Spinal cord (tissue), 10 donors: ENCODE data around the gene PAF1. TPM values are rescaled to one million over a fixed set of nuclear protein-coding genes. Genes with fewer than 3 reads are reported as not detected.

Source experiments
- DNase-seq, 6 donors: peaks; one replicate each; pipeline versions ENCODE4 v3.0.0 to v3.0.0-alpha.2; 2013 to 2015; ENCODE audit warnings: low spot score in 6 of 6, low read depth in 4 of 6
- H3K27ac ChIP-seq: one replicate; pipeline ENCODE4 v1.5.1; 2013; ENCODE audit warnings: low read depth, low read length, control low read depth
- H3K27me3 ChIP-seq: one replicate; pipeline ENCODE4 v1.6.1; 2013; ENCODE audit warnings: low read length; ENCODE audit not compliant: control insufficient read depth, insufficient read depth
- H3K36me3 ChIP-seq: one replicate; pipeline ENCODE4 v1.6.1; 2013; ENCODE audit warnings: low read length; ENCODE audit not compliant: control insufficient read depth, insufficient read depth
- H3K4me1 ChIP-seq: one replicate; pipeline ENCODE4 v1.6.1; 2013; ENCODE audit warnings: low read length; ENCODE audit not compliant: control insufficient read depth, insufficient read depth
- H3K4me3 ChIP-seq: one replicate; pipeline ENCODE4 v1.5.1; 2013; ENCODE audit warnings: low read depth, low read length, control low read depth
- H3K9me3 ChIP-seq: one replicate; pipeline ENCODE4 v1.6.1; 2013; ENCODE audit warnings: low read length; ENCODE audit not compliant: control insufficient read depth, insufficient read depth
- WGBS: methylation state at CpG from one replicate; pipeline ENCODE4 v1.1.5; 2013; ENCODE audit warnings: missing lambda C conversion rate; ENCODE audit not compliant: insufficient coverage; 5-methylcytosine and 5-hydroxymethylcytosine counted together
- polyA plus RNA-seq, 2 donors: library from polyadenylated mRNA; unstranded; fragments of 120-200 nt; gene quantifications; one replicate each; pipeline ENCODE4 v1.2.1, GENCODE V29; 2013; ENCODE audit not compliant: insufficient read length in 2 of 2
- total RNA-seq, 2 donors: library from RNA; depleted of rRNA in 1 of 2; stranded (reverse); fragments of 120-200 nt in 1 of 2; fragments of >200 nt in 1 of 2; gene quantifications; one replicate each; pipeline versions ENCODE4 v1.2.3 to v1.2.4, GENCODE V29; 2013 to 2014
- donor health status: healthy.

The PAF1 gene
- total and polyA plus RNA-seq, 4 donors: 21.2 to 76.8 (median 62.0) TPM

GRCh38 chr19:39372941-39373340 is 18.0 kb downstream of the PAF1 start:
- peak overlapping the region; percentile 88 for H3K27ac ChIP-seq
- H3K4me1 ChIP-seq: peaks cover 13% of the 10 kb centered on the region
- H3K27me3 ChIP-seq: no peaks in the 10 kb centered on the region
- 87% methylated on average over 2 of the region's 2 CpGs for WGBS
- H3K4me3 ChIP-seq: no peak overlapping the region
- H3K36me3 ChIP-seq: peaks cover 86% of the 10 kb centered on the region
- no peak for DNase-seq
- no peaks in the 10 kb centered on the region for H3K9me3 ChIP-seq

- Histone ChIP-seq H3K27ac (peak overlapping the region; percentile 88), H3K4me1 (peaks cover 13% of the 10 kb centered on the region), H3K9me3 (no peaks in the 10 kb centered on the region), H3K36me3 (peaks cover 82% of the 10 kb centered on the region), H3K27me3 (no peaks in the 10 kb centered on the region), H3K4me3 (no peak overlapping the region)
- peak in 1 of 6 donors; percentile 80 for DNase-seq
- WGBS: 55% methylated on average over 6 of the region's 8 CpGs
Observed at GRCh38 chr19:39372047-39372802, 18.7 kb downstream of the PAF1 start.

- Histone ChIP-seq H3K9me3 (no peaks in the 10 kb centered on the region), H3K4me3 (no peak overlapping the region), H3K36me3 (peaks cover 75% of the 10 kb centered on the region), H3K27me3 (no peaks in the 10 kb centered on the region), H3K4me1 (peaks cover 13% of the 10 kb centered on the region), H3K27ac (no peak overlapping the region)
- DNase-seq: no peak
- WGBS: 92% methylated on average over 5 of the region's 5 CpGs
Observed at GRCh38 chr19:39370735-39371134, 20.2 kb downstream of the PAF1 start.

GRCh38 chr19:39369200-39369599 is 21.7 kb downstream of the PAF1 start:
- Histone ChIP-seq H3K4me1 (peaks cover 13% of the 10 kb centered on the region), H3K4me3 (no peak overlapping the region), H3K27ac (no peak overlapping the region), H3K27me3 (no peaks in the 10 kb centered on the region), H3K9me3 (no peaks in the 10 kb centered on the region), H3K36me3 (peaks cover 73% of the 10 kb centered on the region)
- no peak for DNase-seq
- 100% methylated on average over 1 of the region's 2 CpGs for WGBS

GRCh38 chr19:39365531-39365930 is 25.4 kb downstream of the PAF1 start:
- H3K36me3 ChIP-seq: peaks cover 71% of the 10 kb centered on the region
- H3K9me3 ChIP-seq: no peaks in the 10 kb centered on the region
- DNase-seq: no peak
- H3K27ac ChIP-seq: no peak overlapping the region
- H3K4me1 ChIP-seq: peaks cover 15% of the 10 kb centered on the region
- no peak overlapping the region for H3K4me3 ChIP-seq
- no peaks in the 10 kb centered on the region for H3K27me3 ChIP-seq
- no CpG with 5 or more reads among the region's 1 CpG for WGBS

GRCh38 chr19:39363901-39364457 is 26.9 kb downstream of the PAF1 start:
- WGBS: 60% methylated on average over 1 of the region's 5 CpGs
- DNase-seq: peak in 2 of 6 donors; percentile 49 to 68
- Histone ChIP-seq H3K27ac (peak overlapping the region; percentile 83), H3K9me3 (no peaks in the 10 kb centered on the region), H3K36me3 (peaks cover 71% of the 10 kb centered on the region), H3K4me1 (peaks cover 15% of the 10 kb centered on the region), H3K27me3 (no peaks in the 10 kb centered on the region), H3K4me3 (no peak overlapping the region)

- Histone ChIP-seq H3K27ac (peak overlapping the region; percentile 83), H3K27me3 (no peaks in the 10 kb centered on the region), H3K4me1 (peaks cover 15% of the 10 kb centered on the region), H3K36me3 (peaks cover 73% of the 10 kb centered on the region), H3K9me3 (no peaks in the 10 kb centered on the region), H3K4me3 (no peak overlapping the region)
- WGBS: 83% methylated on average over 2 of the region's 6 CpGs
- DNase-seq: peak in 2 of 6 donors; percentile 35 to 39
Observed at GRCh38 chr19:39362682-39363657, 27.9 kb downstream of the PAF1 start.

GRCh38 chr19:39360599-39360998 is 30.3 kb downstream of the PAF1 start:
- Histone ChIP-seq H3K4me3 (no peak overlapping the region), H3K4me1 (peaks cover 15% of the 10 kb centered on the region), H3K27ac (no peak overlapping the region), H3K27me3 (no peaks in the 10 kb centered on the region), H3K9me3 (no peaks in the 10 kb centered on the region), H3K36me3 (peaks cover 85% of the 10 kb centered on the region)
- no CpG with 5 or more reads among the region's 1 CpG for WGBS
- no peak for DNase-seq

- Histone ChIP-seq H3K36me3 (peaks cover 89% of the 10 kb centered on the region), H3K4me3 (no peak overlapping the region), H3K9me3 (no peaks in the 10 kb centered on the region), H3K27me3 (no peaks in the 10 kb centered on the region), H3K27ac (no peak overlapping the region), H3K4me1 (peaks cover 15% of the 10 kb centered on the region)
- no CpG with 5 or more reads among the region's 3 CpGs for WGBS
- no peak for DNase-seq
Observed at GRCh38 chr19:39359026-39359425, 31.9 kb downstream of the PAF1 start.
